Left forelimb (tissue), 1 donor: ENCODE measurements around the gene GAGE1.
"Not testable (repeated sequence)": the region's sequence is repeated elsewhere in the genome, so short reads cannot be mapped to it uniquely, and the experiment has no call there.

ENCODE experiments used
- DNase-seq: peaks from one replicate; pipeline ENCODE4 v3.0.0-alpha.2; 2018; ENCODE audit warnings: low spot score

The GAGE1 gene, protein sequence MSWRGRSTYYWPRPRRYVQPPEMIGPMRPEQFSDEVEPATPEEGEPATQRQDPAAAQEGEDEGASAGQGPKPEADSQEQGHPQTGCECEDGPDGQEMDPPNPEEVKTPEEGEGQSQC

DNA sequence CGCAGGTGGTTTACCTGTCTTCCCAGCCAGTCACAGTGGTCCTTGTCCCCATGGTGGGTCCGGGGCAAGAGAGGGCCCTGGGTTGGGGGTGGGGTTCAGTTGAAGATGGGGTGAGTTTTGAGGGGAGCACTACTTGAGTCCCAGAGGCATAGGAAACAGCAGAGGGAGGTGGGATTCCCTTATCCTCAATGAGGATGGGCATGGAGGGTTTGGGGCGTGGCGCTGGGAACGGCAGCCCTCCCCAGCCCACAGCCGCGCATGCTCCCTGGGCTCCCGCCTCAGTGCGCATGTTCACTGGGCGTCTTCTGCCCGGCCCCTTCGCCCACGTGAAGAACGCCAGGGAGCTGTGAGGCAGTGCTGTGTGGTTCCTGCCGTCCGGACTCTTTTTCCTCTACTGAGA is at the start of gene GAGE1:
GAGE1 (plus strand) TSS at position 301 of the 400 bp plus-strand sequence. CDS start 1,155 bp downstream, outside the sequence.
- DNase-seq: not testable (repeated sequence)

DNA sequence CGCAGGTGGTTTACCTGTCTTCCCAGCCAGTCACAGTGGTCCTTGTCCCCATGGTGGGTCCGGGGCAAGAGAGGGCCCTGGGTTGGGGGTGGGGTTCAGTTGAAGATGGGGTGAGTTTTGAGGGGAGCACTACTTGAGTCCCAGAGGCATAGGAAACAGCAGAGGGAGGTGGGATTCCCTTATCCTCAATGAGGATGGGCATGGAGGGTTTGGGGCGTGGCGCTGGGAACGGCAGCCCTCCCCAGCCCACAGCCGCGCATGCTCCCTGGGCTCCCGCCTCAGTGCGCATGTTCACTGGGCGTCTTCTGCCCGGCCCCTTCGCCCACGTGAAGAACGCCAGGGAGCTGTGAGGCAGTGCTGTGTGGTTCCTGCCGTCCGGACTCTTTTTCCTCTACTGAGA is 47.8 kb upstream of the GAGE1 start, which contains the start of gene GAGE12E:
GAGE12E (plus strand) TSS at position 301 of the 400 bp plus-strand sequence. CDS start 1,155 bp downstream, outside the sequence.
- not testable (repeated sequence) for DNase-seq

DNA sequence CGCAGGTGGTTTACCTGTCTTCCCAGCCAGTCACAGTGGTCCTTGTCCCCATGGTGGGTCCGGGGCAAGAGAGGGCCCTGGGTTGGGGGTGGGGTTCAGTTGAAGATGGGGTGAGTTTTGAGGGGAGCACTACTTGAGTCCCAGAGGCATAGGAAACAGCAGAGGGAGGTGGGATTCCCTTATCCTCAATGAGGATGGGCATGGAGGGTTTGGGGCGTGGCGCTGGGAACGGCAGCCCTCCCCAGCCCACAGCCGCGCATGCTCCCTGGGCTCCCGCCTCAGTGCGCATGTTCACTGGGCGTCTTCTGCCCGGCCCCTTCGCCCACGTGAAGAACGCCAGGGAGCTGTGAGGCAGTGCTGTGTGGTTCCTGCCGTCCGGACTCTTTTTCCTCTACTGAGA is 38.3 kb upstream of the GAGE1 start, which contains the start of gene GAGE12F:
GAGE12F (plus strand) TSS at position 301 of the 400 bp plus-strand sequence. CDS start 1,155 bp downstream, outside the sequence.
- not testable (repeated sequence) for DNase-seq

DNA sequence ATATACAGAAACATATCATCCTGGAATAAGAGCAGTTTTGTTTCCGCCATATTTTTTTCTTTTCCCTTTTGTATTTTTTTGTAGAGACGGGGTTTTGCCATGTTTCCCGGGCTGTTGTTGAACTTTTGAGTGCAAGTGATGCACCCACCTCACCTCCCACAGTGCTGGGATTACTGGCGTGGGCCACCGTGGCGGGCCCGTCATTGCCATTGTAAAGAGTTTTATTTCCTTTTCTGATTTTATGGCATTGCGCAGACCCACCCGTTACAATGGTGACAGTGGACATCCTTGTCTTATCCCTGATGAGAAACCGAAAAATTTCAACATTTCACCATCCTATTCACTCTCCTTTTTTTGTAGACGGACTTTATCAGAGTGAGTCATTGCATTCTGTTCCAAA is 30.1 kb upstream of the GAGE1 start:
- not testable (repeated sequence) for DNase-seq

DNA sequence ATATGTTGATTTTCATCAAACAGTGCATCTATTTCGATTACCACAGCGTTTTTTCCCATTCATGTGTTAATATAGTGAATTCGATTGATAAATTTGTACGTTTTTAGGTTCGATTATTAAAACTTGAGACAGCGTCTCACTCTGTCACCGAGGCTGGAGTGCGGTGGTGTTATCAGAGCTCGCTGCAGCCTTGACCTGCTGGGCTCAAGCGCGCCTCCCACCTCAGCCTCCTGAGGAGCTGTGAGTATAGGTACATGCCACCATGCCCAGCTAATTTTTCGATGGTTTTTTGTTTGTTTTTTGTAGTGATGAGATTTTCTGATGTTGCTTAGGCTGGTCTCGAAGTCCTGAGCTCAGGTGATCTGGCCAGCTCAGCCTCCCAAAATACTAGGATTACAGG is 29.7 kb upstream of the GAGE1 start:
- not testable (repeated sequence) for DNase-seq

DNA sequence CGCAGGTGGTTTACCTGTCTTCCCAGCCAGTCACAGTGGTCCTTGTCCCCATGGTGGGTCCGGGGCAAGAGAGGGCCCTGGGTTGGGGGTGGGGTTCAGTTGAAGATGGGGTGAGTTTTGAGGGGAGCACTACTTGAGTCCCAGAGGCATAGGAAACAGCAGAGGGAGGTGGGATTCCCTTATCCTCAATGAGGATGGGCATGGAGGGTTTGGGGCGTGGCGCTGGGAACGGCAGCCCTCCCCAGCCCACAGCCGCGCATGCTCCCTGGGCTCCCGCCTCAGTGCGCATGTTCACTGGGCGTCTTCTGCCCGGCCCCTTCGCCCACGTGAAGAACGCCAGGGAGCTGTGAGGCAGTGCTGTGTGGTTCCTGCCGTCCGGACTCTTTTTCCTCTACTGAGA is 28.7 kb upstream of the GAGE1 start, which contains the start of gene GAGE12G:
GAGE12G (plus strand) TSS at position 301 of the 400 bp plus-strand sequence. CDS start 1,155 bp downstream, outside the sequence.
- not testable (repeated sequence) for DNase-seq

DNA sequence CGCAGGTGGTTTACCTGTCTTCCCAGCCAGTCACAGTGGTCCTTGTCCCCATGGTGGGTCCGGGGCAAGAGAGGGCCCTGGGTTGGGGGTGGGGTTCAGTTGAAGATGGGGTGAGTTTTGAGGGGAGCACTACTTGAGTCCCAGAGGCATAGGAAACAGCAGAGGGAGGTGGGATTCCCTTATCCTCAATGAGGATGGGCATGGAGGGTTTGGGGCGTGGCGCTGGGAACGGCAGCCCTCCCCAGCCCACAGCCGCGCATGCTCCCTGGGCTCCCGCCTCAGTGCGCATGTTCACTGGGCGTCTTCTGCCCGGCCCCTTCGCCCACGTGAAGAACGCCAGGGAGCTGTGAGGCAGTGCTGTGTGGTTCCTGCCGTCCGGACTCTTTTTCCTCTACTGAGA is 19.2 kb upstream of the GAGE1 start, which contains the start of gene GAGE12H:
GAGE12H (plus strand) TSS at position 301 of the 400 bp plus-strand sequence. CDS start 1,155 bp downstream, outside the sequence.
- not testable (repeated sequence) for DNase-seq

DNA sequence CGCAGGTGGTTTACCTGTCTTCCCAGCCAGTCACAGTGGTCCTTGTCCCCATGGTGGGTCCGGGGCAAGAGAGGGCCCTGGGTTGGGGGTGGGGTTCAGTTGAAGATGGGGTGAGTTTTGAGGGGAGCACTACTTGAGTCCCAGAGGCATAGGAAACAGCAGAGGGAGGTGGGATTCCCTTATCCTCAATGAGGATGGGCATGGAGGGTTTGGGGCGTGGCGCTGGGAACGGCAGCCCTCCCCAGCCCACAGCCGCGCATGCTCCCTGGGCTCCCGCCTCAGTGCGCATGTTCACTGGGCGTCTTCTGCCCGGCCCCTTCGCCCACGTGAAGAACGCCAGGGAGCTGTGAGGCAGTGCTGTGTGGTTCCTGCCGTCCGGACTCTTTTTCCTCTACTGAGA is 9.6 kb upstream of the GAGE1 start, which contains the start of gene GAGE2A:
GAGE2A (plus strand) TSS at position 301 of the 400 bp plus-strand sequence. CDS start 1,155 bp downstream, outside the sequence.
- DNase-seq: not testable (repeated sequence)

DNA sequence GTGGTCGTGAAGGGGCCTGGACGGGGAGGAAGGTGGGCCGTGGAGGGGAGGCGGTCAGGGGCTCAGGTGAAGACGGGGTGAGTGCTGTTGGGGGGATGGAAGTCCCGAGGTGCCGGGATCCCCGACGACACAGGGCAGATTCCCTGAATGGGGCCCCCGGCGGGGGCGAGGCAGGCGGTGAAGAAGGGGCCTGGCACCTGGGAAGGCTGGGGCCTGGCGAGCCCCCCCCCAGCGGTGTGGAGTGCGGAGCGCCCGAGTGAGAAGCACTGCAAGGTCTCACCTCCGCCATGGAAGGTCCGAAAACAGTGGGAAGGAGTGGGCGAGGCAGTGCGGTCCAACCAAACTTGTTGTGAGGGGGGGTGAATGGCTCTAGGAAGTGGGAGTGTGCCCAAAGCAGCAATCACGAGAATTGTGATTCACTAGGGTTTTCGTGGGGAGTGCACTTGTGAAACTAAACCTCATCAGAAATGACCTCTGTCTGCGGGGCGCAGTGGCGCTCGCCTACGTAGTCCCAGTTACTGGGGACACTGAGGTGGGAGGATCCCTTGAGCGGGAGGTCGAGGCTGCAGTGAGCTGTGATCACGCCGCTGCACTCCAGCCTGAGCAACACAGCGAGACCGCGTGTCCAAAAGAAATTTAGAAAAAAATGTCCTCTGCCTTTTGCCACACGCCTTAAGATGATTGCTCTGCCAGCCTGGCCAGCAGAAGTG is 8.9 kb upstream of the GAGE1 start:
- DNase-seq: not testable (repeated sequence)

DNA sequence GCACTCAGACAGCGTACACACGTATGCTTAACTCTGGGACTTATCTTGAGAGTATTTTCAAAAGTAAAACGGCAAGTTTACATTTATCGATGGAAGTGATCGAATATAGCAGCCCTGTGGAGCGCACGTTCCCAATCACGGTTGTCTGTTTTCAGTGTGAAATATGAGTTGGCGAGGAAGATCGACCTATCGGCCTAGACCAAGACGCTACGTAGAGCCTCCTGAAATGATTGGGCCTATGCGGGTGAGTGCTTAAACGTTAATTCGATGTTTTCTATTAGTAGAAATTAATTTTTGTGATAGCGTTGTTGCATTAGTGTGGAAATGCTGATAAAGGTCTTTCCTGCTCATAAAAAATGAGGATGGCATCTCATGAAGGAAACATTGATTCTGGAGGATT is 8.3 kb upstream of the GAGE1 start:
- not testable (repeated sequence) for DNase-seq

DNA sequence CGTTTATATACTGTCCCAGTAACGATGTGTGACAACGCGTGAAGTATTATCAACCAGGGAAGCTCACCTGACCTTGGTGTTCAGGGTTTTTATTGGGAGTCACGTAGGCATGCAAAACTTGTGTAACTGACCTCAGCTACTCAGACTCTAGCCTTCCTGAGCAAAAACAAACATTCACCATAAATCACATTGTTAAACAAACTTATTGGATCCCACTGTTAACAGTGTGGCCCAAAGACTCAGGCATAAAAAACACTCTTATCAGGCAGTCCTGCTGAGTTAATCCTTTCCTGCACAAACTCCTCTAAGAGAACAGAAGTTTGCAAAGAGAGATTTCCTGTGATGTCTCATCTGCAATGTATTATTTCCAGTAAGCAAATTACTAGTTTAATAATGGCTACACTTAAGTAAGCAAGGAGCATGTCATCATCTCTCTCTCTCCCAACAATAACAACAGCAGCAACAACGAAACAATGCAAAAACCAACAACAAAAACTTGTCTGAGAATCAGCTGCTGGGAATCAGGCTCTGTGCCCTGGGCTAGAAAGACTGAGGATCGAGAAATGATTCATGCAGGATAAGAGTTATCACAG is 12.0 kb downstream of the GAGE1 start:
- DNase-seq: no peak

DNA sequence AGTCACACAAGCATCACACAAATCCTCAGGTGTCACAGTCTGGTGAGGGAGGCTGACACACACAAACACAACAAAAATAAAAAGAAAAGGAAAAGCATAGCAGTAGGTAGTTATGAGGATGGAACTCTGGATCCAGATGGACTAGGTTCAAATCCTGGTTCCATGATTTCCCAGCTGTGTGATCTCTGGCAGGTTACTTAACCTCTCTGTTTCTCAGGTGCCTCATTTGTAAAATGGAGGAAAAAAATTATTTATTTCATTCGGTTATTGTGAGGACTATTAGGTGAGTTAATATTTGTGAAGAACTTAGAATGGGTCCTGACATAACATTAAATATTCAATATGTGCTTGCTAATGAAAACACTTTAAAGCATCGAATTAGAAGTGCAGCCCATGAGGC is 19.8 kb downstream of the GAGE1 start:
- no peak for DNase-seq

DNA sequence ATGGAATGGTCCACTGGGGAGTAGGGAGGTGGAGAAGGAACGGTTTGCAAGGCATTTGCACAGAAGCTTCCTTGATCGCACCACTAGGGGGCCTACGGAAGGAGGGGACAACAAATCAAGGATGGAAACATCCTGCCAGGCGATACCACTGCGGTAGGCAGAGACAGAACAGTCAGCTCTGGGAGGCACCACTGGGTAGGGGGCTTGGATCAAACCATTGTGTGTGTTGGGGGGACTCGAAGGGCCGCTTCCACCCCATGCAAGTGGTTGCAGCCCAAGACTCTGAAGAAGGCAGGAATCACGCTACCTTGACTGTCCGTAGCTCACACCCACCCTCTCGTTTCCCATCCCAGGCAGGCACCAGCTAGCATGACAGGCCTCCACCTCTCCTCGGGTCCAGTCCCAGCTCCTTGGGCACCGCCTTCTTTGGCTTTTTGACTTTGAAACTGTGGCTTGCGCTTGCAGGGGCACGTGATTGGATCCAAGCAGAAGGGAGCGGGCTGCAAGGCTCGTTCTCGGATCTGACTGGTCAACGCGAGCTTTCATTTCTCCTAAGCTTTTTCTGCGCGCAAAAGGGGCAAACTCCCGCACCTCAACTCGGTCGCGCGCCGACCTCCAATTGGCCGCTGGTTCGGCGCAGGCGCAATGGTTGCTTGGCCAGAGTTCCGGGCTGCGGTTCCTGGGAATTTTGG is 28.4 kb downstream of the GAGE1 start:
- no peak for DNase-seq

DNA sequence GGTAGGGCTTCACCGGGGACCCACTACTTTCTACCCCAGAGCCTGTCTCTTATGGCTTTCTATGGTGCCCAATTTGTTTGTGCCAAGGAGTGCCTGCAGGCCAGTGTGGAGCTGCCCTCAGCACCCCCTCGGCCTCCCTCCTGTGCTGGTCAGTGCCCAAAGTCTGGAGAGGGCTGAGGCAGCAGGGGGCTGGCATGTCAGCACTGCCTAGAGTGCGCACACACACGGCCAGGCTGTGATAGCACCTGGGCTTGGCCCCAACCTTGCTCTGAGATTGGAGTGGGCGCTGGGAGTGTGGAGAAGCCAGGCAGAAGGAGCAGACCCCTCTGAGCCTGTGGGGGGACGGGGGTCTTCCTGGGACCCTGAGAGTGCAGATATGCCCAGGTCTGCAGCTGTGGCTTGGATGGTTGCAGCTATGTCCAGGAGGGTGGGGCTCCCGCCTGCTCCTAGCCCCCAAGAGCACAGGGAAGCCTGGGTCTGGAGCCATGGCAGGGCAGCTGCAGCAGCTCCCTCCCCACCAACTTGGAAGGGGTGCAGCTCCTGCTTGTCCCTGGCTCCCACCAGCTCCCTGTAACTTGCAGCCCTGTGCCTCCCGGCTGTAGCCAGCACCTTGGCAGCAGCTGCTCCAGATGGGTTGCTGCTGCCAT is 46.3 kb downstream of the GAGE1 start:
- no peak for DNase-seq

DNA sequence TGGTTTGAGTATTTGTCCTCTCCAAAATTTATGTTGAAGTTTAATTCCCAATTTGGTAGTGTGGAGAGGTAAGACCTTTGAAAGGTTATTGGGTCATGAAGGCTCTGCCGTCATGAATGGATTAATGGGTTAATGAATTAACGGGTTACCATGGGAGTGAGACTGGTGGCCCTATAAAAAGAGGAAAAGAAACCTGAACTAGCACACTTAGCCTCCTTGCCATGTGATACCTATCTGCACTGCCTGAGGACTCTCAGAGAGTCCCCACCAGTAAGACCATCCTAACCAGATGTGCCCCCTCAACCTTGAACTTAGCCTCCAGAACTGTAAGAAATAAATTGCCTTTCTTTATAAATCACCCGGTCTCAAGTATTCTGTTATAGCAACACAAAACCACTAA is 57.7 kb downstream of the GAGE1 start:
- DNase-seq: no peak
